GM13976 (cell line): ENCODE results near the gene ADD1.

Experiments used
- DNase-seq: peaks from one replicate; pipeline ENCODE4 v3.0.0; 2012; ENCODE audit warnings: low spot score
- CTCF ChIP-seq: IDR thresholded peaks from 2 replicates; pipeline ENCODE4 v1.5.1; 2012; ENCODE audit warnings: borderline replicate concordance, mild to moderate bottlenecking; ENCODE audit not compliant: insufficient read depth; ENCODE audit errors: extremely low read depth, missing control alignments, control extremely low read depth
- in situ Hi-C: fragments of 300-500 bp; cut with MboI; formaldehyde crosslinking; loops from one replicate; pipeline ENCODE4 v1.12.0; 2022; ENCODE audit warnings: low sequenced_read_pairs, mixed read lengths, inconsistent platforms; ENCODE audit not compliant: unreplicated experiment

The ADD1 gene

GRCh38 chr4:2924286-2924685, 80.6 kb downstream of the ADD1 start:
- in situ Hi-C loops: no loop called here
- no peak for TF ChIP-seq CTCF
- DNase-seq: no peak

DNA sequence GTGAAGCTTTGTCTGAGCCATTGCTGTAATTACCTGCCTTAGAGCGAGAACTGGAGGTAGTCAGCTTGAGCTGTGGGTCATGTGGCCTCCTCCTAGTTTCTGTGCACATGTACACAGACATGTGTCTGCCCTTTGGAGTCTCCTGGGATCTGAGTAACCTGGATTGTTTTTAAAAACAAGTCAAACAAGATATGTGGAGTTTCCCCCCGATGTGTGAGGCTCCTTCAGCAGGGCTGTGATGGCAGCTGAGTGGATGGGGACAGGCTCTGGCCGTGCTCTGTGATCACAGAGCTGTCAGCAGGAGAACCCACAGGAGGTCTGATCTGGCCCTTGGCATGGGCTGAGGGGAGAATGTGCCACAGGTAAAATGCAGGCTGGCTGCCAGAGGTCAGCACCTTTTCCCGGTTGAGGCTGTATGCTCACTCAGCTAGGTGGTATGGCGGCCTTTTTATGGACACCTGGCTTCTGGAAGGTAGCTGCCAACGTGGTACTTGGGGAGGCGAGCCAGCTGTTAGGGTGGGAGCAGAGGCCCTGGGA, 81.2 kb downstream of the ADD1 start:
- in situ Hi-C loops: loop anchor here (5.0 kb wide), 1 partner anchor 158 kb away; no protein-coding TSS in a partner anchor
- no peak for DNase-seq
- TF ChIP-seq CTCF: no peak

GRCh38 chr4:2925496-2925895, 81.9 kb downstream of the ADD1 start:
- DNase-seq: no peak
- in situ Hi-C loops: loop anchor here (5.0 kb wide), 1 partner anchor 158 kb away; no protein-coding TSS in a partner anchor
- TF ChIP-seq CTCF: no peak

GRCh38 chr4:2925931-2926860, 82.6 kb downstream of the ADD1 start:
- TF ChIP-seq CTCF: no peak
- in situ Hi-C loops: loop anchor here (5.0 kb wide), 1 partner anchor 159 kb away; no protein-coding TSS in a partner anchor

DNA sequence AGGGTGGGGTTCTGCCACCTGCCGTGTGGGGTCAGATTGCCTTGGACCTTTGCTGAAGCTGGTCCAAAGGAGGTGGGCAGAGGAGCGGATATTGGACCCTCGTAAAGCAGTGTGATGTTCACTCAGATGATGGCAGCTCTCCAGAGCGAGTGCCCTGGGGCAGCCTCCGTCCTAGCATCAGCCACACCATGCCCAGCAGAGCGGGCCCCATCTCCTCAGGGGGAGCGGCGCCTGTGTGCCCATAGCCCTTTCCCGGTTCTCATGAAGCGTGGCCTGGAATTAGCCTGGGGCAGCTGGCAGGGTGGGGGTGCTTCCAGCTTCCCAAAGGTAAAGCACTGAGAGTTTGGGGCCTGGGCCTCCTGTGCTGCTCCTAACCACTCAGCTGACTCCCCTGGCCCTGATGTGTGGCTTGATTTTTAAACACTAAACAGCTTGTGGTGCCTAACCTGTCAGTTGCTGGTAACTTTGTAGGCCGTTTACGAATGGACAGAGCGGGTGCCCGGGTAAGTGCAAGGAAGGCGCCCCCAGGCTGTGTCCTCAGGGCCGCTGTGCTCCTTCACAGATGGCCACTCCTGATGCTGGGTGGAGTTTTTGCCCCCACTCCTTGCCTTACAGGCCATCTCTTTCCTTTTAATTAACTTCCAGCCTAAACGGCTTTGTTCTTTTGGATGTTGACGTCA, 83.5 kb downstream of the ADD1 start:
- TF ChIP-seq CTCF: no peak
- in situ Hi-C loops: loop anchor here (5.0 kb wide), 1 partner anchor 160 kb away; no protein-coding TSS in a partner anchor
- DNase-seq: no peak

More at GRCh38 chr4:2925931-2926860, 82.6 kb downstream of the ADD1 start:
- no peak for DNase-seq

- in situ Hi-C loops: loop anchor here (5.0 kb wide), 1 partner anchor 160 kb away; no protein-coding TSS in a partner anchor
- no peak for TF ChIP-seq CTCF
- no peak for DNase-seq
Observed at GRCh38 chr4:2927696-2928075, 84.0 kb downstream of the ADD1 start.
